ENCODE measurements around the gene TAS2R13.

Gene TAS2R13, protein sequence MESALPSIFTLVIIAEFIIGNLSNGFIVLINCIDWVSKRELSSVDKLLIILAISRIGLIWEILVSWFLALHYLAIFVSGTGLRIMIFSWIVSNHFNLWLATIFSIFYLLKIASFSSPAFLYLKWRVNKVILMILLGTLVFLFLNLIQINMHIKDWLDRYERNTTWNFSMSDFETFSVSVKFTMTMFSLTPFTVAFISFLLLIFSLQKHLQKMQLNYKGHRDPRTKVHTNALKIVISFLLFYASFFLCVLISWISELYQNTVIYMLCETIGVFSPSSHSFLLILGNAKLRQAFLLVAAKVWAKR

DNA sequence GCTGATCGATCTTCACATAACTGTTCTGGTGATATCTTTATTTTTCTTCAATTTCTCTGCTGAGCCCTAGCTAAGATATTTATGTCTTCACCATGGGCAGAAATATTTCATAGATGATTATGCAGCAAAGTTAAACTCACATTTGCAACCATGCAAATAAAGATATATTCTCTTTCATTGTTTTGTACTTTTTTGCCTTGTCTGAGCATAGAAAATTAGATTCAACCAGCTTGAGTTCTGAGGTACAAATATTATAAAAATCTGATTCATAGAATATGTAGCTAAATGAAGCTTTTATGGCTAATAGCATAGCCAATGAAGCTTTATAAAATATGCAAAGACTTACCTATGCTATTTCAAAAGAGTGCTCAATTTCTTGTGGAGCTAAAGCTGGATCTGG, at the start of gene TAS2R13:
TAS2R13 (minus strand) TSS at position 101 of the 400 bp plus-strand sequence. CDS start 264 bp downstream, outside the sequence.
- FAIRE-seq = no peak

DNA sequence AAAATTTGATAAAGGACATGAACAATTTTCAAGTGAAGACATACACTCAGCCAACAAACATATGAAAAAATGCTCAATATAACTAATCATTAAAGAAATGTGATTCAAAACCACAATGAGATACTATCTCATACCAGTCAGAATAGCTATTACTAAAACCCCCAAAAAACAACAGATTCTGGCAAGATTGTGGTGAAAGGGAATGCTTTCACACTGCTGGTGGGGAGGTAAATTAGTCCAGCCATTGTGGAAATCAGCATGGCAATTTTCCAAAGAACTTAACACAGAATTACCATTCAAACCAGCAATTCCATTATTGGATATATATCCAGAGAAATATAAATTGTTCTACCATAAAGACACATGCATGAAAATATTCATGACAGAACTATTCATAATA, 48.4 kb upstream of the TAS2R13 start:
- no peak for FAIRE-seq

DNA sequence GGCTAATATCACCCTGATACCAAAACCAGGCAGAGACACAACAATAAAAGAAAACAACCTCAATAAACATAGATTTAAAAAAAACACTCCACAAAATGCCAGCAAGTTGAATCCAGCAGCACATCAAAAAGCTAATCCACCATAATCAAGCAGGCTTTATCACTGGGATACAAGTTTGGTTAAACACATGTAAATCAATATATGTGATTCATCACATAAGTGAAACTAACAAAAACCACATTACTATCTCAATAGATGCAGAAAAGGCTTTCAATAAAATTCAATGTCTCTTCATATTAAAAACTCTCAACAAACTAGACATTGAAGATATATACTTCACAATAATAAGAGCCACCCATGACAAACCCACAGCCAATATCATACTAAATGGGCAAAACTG, 46.7 kb upstream of the TAS2R13 start:
- no peak for FAIRE-seq

DNA sequence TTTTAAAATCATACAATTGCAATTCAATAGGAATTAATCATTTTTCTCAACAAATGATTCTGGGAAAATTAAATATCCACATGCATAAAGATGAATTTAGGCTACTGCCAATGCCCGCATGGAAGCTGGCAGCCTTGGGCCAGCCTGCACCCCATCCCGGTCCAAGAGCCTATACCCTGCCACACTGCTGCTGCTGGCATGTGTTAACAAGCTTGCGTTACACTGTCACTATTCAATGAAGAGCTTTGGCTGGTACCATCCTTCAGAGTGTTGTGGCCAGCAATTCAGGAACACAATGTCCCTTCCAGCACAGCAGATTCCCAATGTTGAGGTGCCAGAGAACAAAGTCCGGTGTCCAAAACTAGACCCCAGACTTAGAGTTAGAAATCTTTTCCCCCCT, 43.3 kb upstream of the TAS2R13 start:
- no peak for FAIRE-seq

DNA sequence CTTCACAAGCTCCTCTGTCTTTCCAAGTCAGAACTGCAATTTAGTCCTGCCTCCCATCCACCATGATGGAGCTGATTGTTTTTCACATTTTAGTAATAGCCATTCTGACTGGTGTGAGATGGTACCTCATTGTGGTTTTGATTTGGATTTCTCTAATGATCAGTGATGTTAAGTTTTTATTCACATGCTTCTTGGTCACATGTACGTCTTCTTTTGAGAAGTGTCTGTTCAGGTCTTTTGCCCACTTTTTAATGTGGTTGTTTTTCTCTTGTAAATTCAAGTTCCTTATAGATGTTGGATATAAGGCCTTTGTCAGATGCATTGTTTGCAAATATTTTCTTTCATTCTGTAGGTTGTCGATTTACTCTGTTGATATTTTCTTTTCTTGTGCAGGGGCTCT, 33.8 kb upstream of the TAS2R13 start:
- FAIRE-seq = no peak

DNA sequence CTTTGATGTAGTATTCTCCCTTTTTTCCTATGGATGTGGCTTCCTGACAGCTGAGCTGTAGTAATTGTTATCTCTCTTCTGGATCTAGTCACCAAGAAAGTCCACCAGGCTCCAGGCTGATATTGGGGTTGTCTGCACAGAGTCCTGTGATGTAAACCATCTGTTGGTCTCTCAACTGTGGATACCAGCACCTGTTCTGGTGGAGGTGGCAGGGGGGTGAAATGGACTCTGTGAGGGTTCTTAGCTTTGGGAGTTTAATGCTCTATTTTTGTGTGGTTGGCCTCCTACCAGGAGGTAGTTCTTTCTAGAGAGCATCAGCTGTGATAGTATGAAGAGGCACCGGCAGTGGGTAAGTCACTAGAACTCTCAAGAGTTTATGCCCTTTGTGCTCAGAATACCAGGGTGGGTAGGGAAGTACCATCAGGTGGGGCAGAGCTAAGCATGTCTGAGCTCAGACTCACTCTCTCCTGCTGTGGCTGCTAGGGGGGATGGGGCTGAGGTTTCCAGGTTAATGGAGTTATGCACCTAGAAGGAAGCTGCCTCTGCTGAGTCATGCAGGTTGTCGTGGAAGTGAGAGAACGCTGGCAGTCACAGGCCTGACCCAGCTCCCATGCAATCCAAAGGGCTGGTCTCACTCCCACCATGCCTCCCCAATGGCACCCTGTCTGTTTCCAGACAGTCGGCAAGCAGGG, 32.7 kb upstream of the TAS2R13 start:
- FAIRE-seq = no peak

DNA sequence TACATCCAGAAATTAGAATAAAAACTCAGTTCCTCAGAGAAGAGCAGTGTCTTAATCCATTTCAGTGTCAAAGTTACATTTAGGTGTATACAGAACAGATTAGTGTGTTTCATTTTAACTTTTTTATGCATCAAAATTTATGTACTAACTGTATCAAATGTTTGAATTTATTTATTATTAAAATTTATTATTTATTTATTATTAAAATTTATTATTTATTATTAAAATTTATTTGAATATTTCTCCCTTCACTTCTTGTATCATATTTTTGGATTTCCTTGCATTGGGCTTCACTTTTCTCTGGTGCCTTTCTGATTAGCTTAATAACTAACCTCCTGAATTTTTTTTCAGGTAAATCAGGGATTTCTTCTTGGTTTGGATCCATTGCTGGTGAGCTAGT, 32.0 kb upstream of the TAS2R13 start:
- peak; percentile 21 for FAIRE-seq

DNA sequence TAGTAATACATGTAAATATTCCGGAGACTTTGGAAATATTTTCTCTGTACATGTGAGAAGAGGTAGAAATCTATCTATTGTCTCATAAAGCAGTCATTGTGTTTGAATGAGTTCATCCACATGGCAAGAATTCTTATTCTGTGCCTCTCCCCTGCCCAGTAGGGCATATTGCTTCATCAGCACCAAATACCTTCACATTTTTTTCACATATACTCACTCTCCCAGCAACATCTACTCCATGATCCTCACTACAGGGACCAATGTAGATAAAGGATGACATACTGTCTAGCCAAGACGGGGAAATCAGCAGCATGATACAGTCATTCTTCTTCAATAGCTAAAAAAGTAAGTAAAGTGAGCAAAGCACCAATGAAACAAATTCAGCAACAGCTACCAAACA, 31.0 kb upstream of the TAS2R13 start:
- FAIRE-seq = no peak

DNA sequence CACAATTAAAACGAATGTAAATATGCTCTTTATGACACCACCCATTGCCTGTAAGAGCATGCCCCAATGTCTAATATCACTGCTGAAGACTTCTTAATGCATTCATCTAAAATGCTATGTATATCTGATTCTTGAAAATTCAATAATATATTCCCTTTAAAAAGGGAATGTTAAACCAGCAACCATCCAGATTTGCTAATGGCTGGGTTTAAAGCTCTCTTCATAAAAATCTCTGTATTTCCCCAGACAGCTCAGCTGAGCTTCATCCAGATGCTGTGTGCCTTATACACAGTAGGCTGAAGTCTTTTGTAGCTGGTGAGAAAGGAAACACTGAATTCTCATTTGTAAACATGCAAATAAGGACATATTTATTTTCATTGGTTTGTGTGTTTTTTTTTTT, 29.8 kb upstream of the TAS2R13 start, which contains the start of gene TAS2R14:
TAS2R14 (minus strand) TSS at position 101 of the 400 bp plus-strand sequence; CDS start at position 45, 56 bp downstream.
- FAIRE-seq = no peak

DNA sequence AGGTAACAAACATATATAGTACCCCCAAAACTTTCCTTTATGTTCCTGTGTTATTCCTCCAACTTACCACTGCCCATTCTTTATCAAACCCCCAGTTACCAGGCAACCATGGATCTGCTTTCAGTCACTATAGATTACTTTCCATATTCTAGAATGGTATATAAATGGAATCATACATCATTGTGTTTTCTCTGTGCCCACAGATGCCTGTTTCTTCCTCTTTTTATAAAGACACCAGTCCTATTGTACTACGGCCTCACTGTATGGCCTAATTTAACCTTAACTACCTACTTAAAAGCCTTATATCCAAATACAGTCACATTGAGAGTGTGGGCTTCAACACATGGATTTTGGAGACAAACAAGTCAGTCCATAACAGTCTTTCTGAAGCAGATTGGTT, 27.1 kb upstream of the TAS2R13 start:
- no peak for FAIRE-seq

DNA sequence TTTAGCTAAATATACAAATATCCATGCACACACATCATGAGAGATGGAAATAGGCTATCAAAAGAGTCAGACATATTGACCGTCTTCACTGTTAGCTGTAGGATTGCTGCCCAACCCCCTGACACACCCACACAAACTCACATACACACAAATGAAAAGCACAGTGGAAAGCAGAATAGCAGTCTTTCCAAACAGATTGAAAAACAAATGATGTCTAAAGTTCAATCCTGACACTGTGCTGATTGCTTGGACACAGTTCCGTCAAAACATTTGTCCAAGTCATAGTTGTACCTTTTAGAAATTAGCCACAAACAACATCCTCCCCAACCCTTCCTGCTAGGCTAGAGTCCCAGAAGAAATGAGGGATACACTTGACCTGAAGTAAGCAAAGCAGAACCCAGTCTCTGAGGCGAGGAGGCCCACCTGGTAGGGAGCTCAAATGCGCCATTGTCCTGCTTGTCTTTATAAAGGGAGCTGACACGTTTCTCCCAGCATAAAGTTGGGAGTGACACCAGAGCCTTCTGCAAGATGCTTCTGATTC, 19.5 kb upstream of the TAS2R13 start, which contains the start of gene PRH2:
PRH2 (plus strand) TSS at position 491 of the 541 bp plus-strand sequence; CDS start at position 529, 38 bp downstream.
- no peak for FAIRE-seq

DNA sequence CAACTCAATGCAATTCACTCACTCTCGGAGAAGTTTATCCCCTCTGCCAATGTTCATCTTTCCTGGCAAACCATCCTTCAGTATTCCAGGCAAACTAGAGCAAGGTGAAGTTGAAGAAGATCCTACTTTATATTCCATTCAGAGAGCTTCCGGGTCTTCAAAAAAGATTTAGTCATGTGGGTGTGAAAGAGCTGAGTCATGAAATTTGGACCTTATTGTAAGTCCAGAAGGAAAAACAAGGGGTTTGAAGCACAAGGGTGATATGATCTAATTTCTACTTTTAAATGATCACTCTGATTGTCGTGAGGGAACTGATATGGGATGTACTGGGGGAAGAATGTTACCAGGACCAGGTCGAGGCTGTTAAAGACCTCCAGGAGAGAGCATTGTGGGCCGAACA, 16.9 kb upstream of the TAS2R13 start:
- FAIRE-seq = no peak

DNA sequence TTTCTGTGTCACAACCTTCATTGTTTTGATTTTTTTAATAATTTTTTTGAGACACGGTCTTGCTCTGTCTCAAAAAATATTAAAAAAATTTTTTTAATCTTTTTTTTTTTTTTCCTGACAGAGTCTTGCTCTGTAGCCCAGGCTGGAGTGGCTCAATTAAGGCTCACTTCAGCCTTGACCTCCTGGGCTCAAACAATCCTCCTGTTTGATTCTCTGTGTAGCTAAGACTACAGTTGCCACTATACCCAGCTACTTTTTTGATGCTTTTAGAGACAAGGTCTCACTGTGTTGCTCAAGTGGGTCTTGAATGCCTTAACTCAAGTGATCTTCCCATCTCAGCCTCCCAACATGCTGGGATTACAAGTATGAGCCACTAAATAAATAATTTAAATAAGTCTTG, 10.4 kb upstream of the TAS2R13 start:
- FAIRE-seq = no peak

DNA sequence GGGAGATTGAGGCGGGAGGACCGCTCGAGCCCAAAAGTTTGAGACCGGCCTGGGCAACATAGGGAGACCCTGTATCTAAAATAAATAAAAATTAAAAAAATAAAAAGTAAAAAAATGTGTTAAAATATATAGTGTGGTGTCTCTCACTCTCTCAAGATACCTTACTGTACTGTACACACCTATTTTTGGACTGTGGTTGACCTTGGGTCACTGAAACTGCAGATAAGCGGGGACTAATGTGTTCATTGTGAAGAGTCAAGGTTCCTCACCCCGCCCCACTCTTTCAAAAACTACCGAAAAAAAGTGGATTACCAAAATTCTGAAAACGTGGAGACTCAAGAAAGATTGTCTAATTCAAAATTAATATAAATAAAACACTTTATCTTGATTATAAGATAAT, 1.0 kb upstream of the TAS2R13 start:
- FAIRE-seq = no peak

DNA sequence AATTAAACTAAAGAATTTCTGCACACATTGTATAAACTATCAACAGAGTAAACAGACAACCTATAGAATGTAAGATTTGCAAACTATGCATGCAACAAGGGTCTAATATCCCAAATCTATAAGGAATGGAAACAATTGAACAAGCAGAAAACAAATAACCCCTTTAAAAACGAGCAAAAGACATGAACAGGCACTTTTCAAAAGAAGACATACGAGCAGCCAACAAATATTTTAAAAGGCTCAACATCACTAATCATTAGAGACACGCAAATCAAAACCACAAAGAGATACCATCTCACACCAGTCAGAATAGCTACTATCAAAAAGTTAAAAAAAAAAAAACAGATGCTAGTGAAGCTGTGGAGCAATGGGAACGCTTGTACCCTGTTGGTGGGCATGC, 4.7 kb downstream of the TAS2R13 start:
- no peak for FAIRE-seq

DNA sequence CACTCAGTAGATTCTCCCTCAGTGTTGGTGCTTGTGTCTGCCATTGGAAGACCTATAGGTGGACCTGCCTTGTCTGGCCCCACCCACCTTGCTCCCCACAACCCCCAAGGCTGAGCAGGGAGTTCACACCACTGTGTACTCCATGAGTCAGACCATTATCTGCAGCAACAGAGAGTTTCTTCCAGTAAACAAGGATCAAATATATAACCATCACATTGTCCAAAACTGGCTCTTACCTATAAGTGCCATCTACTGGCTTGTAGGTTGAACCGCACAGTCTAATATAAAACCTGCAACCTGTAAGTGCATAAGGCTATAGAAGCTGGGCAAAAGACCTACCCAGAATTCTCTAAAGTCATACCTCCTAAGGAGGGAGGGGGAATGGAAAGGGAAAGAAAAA, 7.9 kb downstream of the TAS2R13 start:
- FAIRE-seq = no peak

DNA sequence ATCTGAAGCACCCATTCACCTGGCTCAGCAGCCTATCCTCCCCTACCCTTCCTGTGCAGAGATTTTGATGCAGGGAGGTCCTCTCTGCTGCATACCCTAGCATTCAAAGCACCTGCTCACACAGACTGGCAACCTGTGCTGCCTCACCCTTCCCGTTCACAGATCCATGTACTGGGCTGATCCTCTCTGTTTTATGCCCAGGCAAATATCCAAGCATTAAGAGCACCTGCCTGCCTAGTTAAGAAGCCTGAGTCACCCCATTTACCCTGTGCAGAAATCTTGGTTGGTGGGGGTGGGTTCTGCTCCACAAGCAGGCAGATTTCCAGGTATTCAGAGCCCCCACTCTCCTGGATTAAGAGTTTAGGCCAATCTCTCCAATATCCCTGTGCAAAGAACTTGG, 8.4 kb downstream of the TAS2R13 start:
- no peak for FAIRE-seq

DNA sequence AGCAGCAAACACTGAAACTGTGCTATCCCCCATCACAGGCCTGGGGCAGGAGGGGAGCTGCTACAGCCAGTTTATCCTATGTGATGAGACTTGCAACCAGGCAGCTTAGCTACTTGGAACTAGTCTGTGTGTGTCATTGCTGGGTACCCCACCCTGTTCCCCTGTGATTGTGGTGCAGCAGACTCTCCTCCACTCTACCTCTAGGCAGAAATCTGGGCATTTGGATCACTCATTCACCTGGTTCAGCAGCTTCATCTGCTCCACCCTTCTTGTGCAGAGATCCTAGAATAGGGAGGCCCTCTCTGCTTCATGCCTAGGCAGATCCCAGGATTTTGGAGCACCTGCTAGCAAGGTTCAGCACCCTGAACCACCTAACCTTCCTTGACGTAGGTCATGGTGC, 8.8 kb downstream of the TAS2R13 start:
- no peak for FAIRE-seq

DNA sequence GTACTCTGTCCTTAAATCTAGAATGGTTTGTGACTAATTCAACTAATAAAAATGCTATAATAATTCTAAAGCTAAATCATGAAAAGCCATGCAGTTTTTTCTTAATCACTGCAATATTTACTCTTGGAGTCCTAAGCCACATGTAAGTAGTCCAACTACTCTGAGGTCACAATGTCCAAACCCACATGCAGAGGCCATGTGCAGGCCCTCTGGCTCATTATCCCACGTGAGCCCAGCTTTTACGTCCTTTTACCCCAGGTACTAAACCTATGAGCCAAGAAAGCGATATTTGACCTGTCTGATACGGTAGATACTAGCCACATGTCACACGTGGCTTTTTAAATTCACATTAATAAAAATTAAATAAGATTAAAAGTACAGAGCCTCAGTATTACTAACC, 12.5 kb downstream of the TAS2R13 start:
- FAIRE-seq = no peak

DNA sequence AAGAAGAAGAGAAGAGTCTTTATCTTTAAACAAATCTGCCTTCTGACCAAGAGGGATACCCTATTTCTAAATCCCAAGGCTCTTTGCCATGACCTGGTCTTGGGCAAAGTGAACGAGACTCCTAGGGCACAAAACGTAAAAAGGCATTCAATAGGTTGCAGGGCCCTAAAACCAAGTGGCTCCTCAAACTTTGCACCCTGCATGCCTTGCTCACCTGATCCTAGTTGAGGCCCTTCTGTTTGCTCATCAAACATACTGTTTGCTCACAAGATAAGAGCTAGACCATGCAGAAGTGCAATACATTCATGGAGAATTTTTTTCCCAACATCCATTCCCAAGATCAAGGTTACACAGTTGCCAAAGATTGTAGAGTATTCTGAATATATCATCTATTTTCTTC, 17.4 kb downstream of the TAS2R13 start:
- no peak for FAIRE-seq

DNA sequence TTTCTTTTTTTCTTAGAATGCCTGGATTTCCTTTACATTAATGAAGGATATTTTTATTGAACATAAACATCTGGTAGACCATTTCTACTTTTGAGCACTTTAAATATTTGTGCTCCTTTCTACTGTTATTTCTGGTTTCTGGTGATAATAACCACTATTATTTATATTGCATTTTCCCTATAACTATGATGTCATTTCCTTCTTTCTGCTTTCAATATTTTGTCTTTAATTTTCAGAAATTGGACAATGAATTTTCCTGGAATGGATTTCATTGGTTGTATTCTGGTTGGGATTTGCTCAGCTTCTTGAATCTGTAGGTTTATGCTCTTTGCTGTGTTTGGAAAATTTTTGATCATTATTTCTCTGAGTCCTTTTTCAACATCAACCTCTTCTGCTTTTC, 20.1 kb downstream of the TAS2R13 start:
- FAIRE-seq = no peak

DNA sequence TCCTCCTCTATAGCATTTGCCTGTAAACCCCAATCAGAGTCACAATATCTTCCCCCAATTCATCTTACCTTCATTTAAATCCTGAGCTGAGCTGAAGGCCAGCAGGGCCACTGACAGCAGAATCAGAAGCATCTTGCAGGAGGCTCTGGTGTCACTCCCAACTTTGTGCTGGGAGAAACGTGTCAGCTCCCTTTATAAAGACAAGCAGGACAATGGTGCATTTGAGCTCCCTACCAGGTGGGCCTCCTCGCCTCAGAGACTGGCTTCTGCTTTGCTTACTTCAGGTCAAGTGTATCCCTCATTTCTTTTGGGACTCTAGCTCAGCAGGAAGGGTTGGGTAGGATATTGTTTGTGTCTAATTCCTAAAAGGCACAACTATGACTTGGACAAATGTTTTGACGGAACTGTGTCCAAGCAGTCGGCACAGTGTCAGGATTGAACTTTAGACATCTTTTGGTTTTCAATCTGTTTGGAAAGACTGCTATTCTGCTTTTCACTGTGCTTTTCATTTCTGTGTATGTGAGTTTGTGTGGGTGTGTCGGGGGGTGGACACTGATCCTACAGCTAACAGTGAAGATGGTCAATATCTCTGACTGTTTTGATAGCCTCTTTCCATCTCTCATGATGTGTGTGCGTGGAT, 25.2 kb downstream of the TAS2R13 start, which contains the start of gene PRH1:
PRH1 (minus strand) TSS at position 170 of the 640 bp plus-strand sequence; CDS start at position 132, 38 bp downstream.
- no peak for FAIRE-seq

DNA sequence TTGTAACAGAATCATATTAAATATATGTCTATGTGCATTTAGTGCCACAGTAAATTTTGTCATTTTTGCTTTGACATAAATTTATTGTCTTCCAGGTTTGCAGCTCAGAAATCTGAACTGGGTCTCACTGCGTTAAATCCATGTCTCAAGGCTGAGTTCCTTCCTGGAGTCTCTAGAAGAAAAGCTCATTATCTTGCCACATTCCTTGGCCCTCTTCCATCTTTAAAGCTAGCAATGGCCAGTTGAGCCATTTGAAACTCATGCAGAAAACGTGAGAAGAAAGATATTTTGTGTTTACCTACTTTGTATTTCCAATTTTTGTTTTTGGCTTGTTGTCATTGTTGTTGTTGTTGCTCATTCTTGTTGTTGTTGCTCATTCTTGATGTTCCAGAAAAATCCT, 36.0 kb downstream of the TAS2R13 start:
- no peak for FAIRE-seq

Measured in colon (tissue), 2 donors.